SHP77 treated with DMSO at 0.1 percent for 48 hours (cell line): ENCODE data around the gene MRPL36.

Source experiments
- DNase-seq: peaks from one replicate; lab custom pipeline; 2025; lab: John Stamatoyannopoulos, UW

The MRPL36 gene

GRCh38 chr5:1781726-1782384, 17.8 kb downstream of the MRPL36 start:
- no peak for DNase-seq

- DNase-seq: no peak
Measured at GRCh38 chr5:1781107-1781506, 18.5 kb downstream of the MRPL36 start.

GRCh38 chr5:1780614-1780930, 19.1 kb downstream of the MRPL36 start:
- no peak for DNase-seq

GRCh38 chr5:1779782-1780613, 19.6 kb downstream of the MRPL36 start:
- no peak for DNase-seq

- no peak for DNase-seq
Measured at GRCh38 chr5:1779021-1779680, 20.5 kb downstream of the MRPL36 start.

- DNase-seq: no peak
Measured at GRCh38 chr5:1778138-1779020, 21.3 kb downstream of the MRPL36 start.

- DNase-seq: no peak
Measured at GRCh38 chr5:1777281-1778137, 22.1 kb downstream of the MRPL36 start.

- no peak for DNase-seq
Measured at GRCh38 chr5:1776831-1777230, 22.8 kb downstream of the MRPL36 start.

GRCh38 chr5:1772634-1773033, 27.0 kb downstream of the MRPL36 start:
- DNase-seq: no peak

- no peak for DNase-seq
Measured at GRCh38 chr5:1771149-1772065, 28.2 kb downstream of the MRPL36 start.

- no peak for DNase-seq
Measured at GRCh38 chr5:1770443-1770802, 29.2 kb downstream of the MRPL36 start.

- DNase-seq: no peak
Measured at GRCh38 chr5:1769752-1770442, 29.7 kb downstream of the MRPL36 start.

GRCh38 chr5:1769017-1769640, 30.5 kb downstream of the MRPL36 start:
- DNase-seq: no peak

GRCh38 chr5:1768283-1769000, 31.2 kb downstream of the MRPL36 start:
- DNase-seq: no peak

GRCh38 chr5:1767524-1768282, 31.9 kb downstream of the MRPL36 start:
- no peak for DNase-seq

- no peak for DNase-seq
Measured at GRCh38 chr5:1765880-1766235, 33.8 kb downstream of the MRPL36 start.

- no peak for DNase-seq
Measured at GRCh38 chr5:1765141-1765879, 34.3 kb downstream of the MRPL36 start.
